ENCODE measurements around the gene EPB41L4A.

DNA sequence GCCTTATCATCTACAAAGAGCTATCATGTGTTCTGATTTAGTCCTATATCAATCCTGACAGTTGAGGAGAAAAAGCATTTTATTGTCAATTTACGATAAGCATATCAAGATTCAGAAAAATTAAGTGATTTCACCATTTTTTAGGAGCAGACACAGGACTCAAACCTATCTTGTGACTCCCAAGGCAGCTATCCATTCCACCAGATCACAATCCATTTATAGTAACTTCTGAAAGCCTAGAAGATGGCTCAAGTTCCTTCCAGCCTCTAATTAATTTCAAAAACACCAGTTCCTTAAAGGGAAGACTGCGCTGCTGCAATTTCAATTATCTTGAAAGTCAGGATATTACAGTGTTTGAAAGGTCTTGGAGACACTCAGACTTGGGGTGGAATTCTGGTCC lies 114.3 kb downstream of the EPB41L4A start:
- no peak for TF ChIP-seq GATA2 (IDR thresholded peaks at IDR 0.05; ENCODE audit: low read depth, low read length)
- no peak for TF ChIP-seq GATA3 (IDR thresholded peaks at IDR 0.05; ENCODE audit: low read depth, low read length)

Data from SH-SY5Y (cell line).